ENCODE data around the gene CCDC32. TPM values are rescaled to one million over a fixed set of nuclear protein-coding genes. Genes with fewer than 3 reads are reported as not detected.

Gene CCDC32
- total and polyA plus RNA-seq, 7 donors = 9.3 to 54.9 (median 23.6) TPM

DNA sequence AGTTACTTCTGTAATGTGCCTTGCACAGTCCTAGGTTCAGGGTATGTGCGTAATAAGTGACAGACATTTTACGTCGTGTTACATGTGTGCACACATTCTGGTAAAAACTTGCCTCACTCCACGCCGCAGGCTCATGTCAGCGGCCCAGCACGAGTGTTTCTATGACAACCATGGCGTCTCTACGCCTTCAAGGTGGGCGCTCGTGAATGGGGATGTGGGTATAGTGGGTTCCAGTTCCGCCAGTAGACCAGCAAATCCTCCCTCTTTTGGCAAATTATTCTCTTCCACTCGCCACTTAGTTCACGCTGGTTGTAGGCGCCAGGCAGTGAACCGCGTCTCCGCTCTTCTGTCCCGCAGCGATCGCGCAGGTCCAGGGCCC lies 53.8 kb downstream of the CCDC32 start:
- H3K27ac ChIP-seq = peak overlapping the region; percentile 72
- intact Hi-C loops (cut with DNase I) = loop anchor here in 1 of 2 donors (10.0 kb wide), 1 partner anchor 344 kb away; no protein-coding TSS in a partner anchor
- no peaks in the 10 kb centered on the region for H3K27me3 ChIP-seq (ENCODE audit: insufficient read depth in 3 of 3, low read length in 2 of 3)
- peak; percentile 23 to 30 (median 27) for ATAC-seq
- WGBS, 3 donors = 14 to 27% (median 17%) methylated on average over 22 of the region's 22 CpGs
- peak overlapping the region; percentile 77 for H3K4me3 ChIP-seq
- H3K36me3 ChIP-seq (ENCODE audit: insufficient read depth in 1 of 2, low read depth in 1 of 2) = no peaks in the 10 kb centered on the region
- no peak for DNase-seq
- H3K4me1 ChIP-seq = peaks cover 17% of the 10 kb centered on the region
- TF ChIP-seq, protein P1, sequence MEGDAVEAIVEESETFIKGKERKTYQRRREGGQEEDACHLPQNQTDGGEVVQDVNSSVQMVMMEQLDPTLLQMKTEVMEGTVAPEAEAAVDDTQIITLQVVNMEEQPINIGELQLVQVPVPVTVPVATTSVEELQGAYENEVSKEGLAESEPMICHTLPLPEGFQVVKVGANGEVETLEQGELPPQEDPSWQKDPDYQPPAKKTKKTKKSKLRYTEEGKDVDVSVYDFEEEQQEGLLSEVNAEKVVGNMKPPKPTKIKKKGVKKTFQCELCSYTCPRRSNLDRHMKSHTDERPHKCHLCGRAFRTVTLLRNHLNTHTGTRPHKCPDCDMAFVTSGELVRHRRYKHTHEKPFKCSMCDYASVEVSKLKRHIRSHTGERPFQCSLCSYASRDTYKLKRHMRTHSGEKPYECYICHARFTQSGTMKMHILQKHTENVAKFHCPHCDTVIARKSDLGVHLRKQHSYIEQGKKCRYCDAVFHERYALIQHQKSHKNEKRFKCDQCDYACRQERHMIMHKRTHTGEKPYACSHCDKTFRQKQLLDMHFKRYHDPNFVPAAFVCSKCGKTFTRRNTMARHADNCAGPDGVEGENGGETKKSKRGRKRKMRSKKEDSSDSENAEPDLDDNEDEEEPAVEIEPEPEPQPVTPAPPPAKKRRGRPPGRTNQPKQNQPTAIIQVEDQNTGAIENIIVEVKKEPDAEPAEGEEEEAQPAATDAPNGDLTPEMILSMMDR (IDR thresholded peaks at IDR 0.05) = no peak
- no peaks in the 10 kb centered on the region for H3K9me3 ChIP-seq

- Histone ChIP-seq H3K27me3 (ENCODE audit: insufficient read depth in 3 of 3, low read length in 2 of 3) (no peaks in the 10 kb centered on the region), H3K36me3 (ENCODE audit: insufficient read depth in 1 of 2, low read depth in 1 of 2) (no peaks in the 10 kb centered on the region), H3K4me3 (no peak overlapping the region), H3K4me1 (peaks cover 17% of the 10 kb centered on the region), H3K9me3 (no peaks in the 10 kb centered on the region), H3K27ac (no peak overlapping the region)
- DNase-seq = no peak
- intact Hi-C loops (cut with DNase I) = loop anchor here in 1 of 2 donors (10.0 kb wide), 1 partner anchor 345 kb away; no protein-coding TSS in a partner anchor
- ATAC-seq = no peak
- 84 to 92% (median 90%) methylated on average over 2 of the region's 2 CpGs for WGBS, 3 donors
- TF ChIP-seq, protein P1 (IDR thresholded peaks at IDR 0.05) = no peak
These were observed 54.6 kb downstream of the CCDC32 start for GRCh38 chr15:40510201-40510600.

DNA sequence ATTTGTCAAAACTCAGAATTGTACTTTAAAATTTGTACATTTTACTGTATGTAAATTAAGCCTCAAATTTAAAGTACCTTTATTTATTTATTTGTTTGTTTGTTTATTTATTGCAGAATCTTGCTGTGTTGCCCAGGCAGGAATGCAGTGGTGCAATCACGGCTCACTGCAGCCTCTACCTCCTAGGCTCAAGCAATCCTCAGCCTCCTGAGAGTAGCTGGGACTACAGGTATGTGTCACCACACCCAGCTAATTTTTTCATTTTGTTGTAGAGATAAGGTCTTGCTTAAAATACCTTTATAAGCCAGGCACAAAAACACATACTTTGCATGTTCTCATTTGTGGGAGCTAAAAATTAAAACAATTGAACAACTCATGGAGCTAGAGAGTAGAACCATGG lies 56.6 kb downstream of the CCDC32 start:
- 96 to 100% (median 97%) methylated on average over 1 of the region's 1 CpG for WGBS, 3 donors

DNA sequence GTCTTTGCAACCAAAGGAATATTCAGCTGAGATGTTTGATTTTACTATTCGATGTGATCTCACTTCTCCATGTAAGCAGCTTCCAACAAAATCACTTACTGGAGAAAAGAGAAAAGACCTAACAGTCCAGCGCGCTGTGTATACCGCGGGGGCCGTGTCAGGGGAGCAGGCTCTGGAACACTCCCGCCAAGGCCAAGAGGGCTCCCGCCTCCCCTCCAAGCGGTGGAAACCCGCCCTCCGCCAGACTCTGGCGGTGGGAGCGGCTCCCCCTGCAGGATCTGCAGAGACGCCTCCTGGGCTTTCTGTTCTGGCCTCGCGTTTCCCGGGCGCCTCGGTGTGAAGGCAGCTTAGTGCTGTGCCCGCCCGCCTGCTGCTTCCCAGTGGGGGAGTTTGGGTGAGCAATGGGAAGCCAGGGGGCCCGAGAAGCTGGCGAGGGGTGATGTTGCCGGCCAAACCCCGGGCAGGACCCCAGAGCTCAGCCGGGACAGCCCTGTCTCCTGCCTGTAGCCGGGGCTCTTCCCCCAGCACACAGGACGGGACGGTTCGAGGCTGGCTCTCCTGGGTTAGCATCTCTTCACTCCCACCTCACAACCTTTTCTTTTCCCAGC lies 57.8 kb downstream of the CCDC32 start:
- 1 to 4% (median 2%) methylated on average over 29 to 30 of the region's 30 CpGs for WGBS, 3 donors

More for the DNA sequence above, 56.6 kb downstream of the CCDC32 start:
- no peaks in the 10 kb centered on the region for H3K9me3 ChIP-seq
- H3K4me1 ChIP-seq = peaks cover 17% of the 10 kb centered on the region
- no peak overlapping the region for H3K4me3 ChIP-seq
- no peak for ATAC-seq
- no peak for DNase-seq
- intact Hi-C loops (cut with DNase I) = loop anchor here in 1 of 2 donors (5.0 kb wide), 1 partner anchor 66 kb away; the partner anchor contains the start of gene BAHD1
- TF ChIP-seq, protein P1 (IDR thresholded peaks at IDR 0.05) = no peak
- no peak overlapping the region for H3K27ac ChIP-seq
- H3K27me3 ChIP-seq (ENCODE audit: insufficient read depth in 3 of 3, low read length in 2 of 3) = no peaks in the 10 kb centered on the region
- no peaks in the 10 kb centered on the region for H3K36me3 ChIP-seq (ENCODE audit: insufficient read depth in 1 of 2, low read depth in 1 of 2)

More for the DNA sequence above, 57.8 kb downstream of the CCDC32 start:
- ATAC-seq = peak; percentile 75 to 84 (median 81)
- DNase-seq = peak; percentile 75 to 85
- Histone ChIP-seq H3K4me1 (peaks cover 16% of the 10 kb centered on the region), H3K9me3 (no peaks in the 10 kb centered on the region), H3K4me3 (peak overlapping the region; percentile 57), H3K27me3 (ENCODE audit: insufficient read depth in 3 of 3, low read length in 2 of 3) (no peaks in the 10 kb centered on the region), H3K36me3 (ENCODE audit: insufficient read depth in 1 of 2, low read depth in 1 of 2) (no peaks in the 10 kb centered on the region), H3K27ac (peak overlapping the region; percentile 21)
- intact Hi-C loops (cut with DNase I) = loop anchor here (2.0 to 5.0 kb wide), 2 partner anchors 64 to 65 kb away; partner anchors contain the start of gene BAHD1 (in 1 of the 2)
- TF ChIP-seq, protein P1 (IDR thresholded peaks at IDR 0.05) = peak; percentile 64

Other genes with a start within 250 kb of the CCDC32 start
- gene INAFM2, start 241.3 kb downstream of the CCDC32 start, total RNA-seq = 10 to 100 TPM; 22.3 to 32.4 (median 28.9) TPM
- gene INAFM2, start 241.3 kb downstream of the CCDC32 start, polyA plus RNA-seq = 10 to 100 TPM in 1 of 3 donors, 1 to 10 TPM in 2; 5.8 to 14.5 (median 7.9) TPM
- gene CCDC9B, start 224.1 kb downstream of the CCDC32 start, total RNA-seq = 100 to 1,000 TPM in 3 of 4 donors, 10 to 100 TPM in 1; 87.0 to 161 (median 129) TPM
- 10 to 100 TPM; 14.5 to 50.5 (median 23.2) TPM for gene CCDC9B, start 224.1 kb downstream of the CCDC32 start, polyA plus RNA-seq
- not detected for gene PHGR1, start 214.0 kb downstream of the CCDC32 start, total RNA-seq
- gene PHGR1, start 214.0 kb downstream of the CCDC32 start, polyA plus RNA-seq = 1 to 10 TPM in 2 of 3 donors, under 1 TPM in 1; 0.49 to 4.8 (median 1.4) TPM
- gene DISP2, start 206.8 kb downstream of the CCDC32 start, total RNA-seq = 1 to 10 TPM in 1 of 4 donors, under 1 TPM in 3; 0.05 to 2.4 (median 0.72) TPM
- under 1 TPM; 0.42 to 0.79 (median 0.52) TPM for gene DISP2, start 206.8 kb downstream of the CCDC32 start, polyA plus RNA-seq
- 10 to 100 TPM in 2 of 4 donors, 1 to 10 TPM in 2; 7.7 to 21.3 (median 11.6) TPM for gene KNSTRN, start 182.3 kb downstream of the CCDC32 start, total RNA-seq
- gene KNSTRN, start 182.3 kb downstream of the CCDC32 start, polyA plus RNA-seq = 10 to 100 TPM; 11.5 to 21.5 (median 18.7) TPM
- gene IVD, start 159.2 kb downstream of the CCDC32 start, total RNA-seq = 100 to 1,000 TPM in 1 of 4 donors, 10 to 100 TPM in 3; 46.5 to 102 (median 61.4) TPM
- gene IVD, start 159.2 kb downstream of the CCDC32 start, polyA plus RNA-seq = 10 to 100 TPM; 27.1 to 35.6 (median 32.6) TPM
- 10 to 100 TPM; 12.5 to 15.6 (median 13.4) TPM for gene BAHD1, start 124.1 kb downstream of the CCDC32 start, total RNA-seq
- 10 to 100 TPM in 2 of 3 donors, 1 to 10 TPM in 1; 9.9 to 14.6 (median 12.3) TPM for gene BAHD1, start 124.1 kb downstream of the CCDC32 start, polyA plus RNA-seq
- 1 to 10 TPM; 3.8 to 5.3 (median 4.2) TPM for gene CHST14, start 94.1 kb downstream of the CCDC32 start, total RNA-seq
- gene CHST14, start 94.1 kb downstream of the CCDC32 start, polyA plus RNA-seq = 1 to 10 TPM; 2.5 to 4.5 (median 2.8) TPM
- 10 to 100 TPM in 3 of 4 donors, 1 to 10 TPM in 1; 8.7 to 12.5 (median 11.0) TPM for gene RPUSD2, start 4.3 kb upstream of the CCDC32 start, total RNA-seq
- 10 to 100 TPM in 2 of 3 donors, 1 to 10 TPM in 1; 9.4 to 10.9 (median 10.3) TPM for gene RPUSD2, start 4.3 kb upstream of the CCDC32 start, polyA plus RNA-seq
- under 1 TPM in 3 of 4 donors, not detected in 1; 0.04 to 0.50 (median 0.49) TPM for gene KNL1, start 29.2 kb upstream of the CCDC32 start, total RNA-seq
- gene KNL1, start 29.2 kb upstream of the CCDC32 start, polyA plus RNA-seq = under 1 TPM in 2 of 3 donors, not detected in 1; 0.03 to 0.18 TPM
- 1 to 10 TPM in 1 of 4 donors, under 1 TPM in 3; 0.41 to 1.5 (median 0.56) TPM for gene RAD51, start 130.1 kb upstream of the CCDC32 start, total RNA-seq
- under 1 TPM; 0.29 to 0.93 (median 0.90) TPM for gene RAD51, start 130.1 kb upstream of the CCDC32 start, polyA plus RNA-seq
- gene RMDN3, start 190.2 kb upstream of the CCDC32 start, total RNA-seq = 10 to 100 TPM; 17.1 to 20.1 (median 18.6) TPM
- 10 to 100 TPM; 11.1 to 30.9 (median 20.2) TPM for gene RMDN3, start 190.2 kb upstream of the CCDC32 start, polyA plus RNA-seq
- 1 to 10 TPM; 1.5 to 4.9 (median 2.9) TPM for gene GCHFR, start 199.0 kb upstream of the CCDC32 start, total RNA-seq
- gene GCHFR, start 199.0 kb upstream of the CCDC32 start, polyA plus RNA-seq = 1 to 10 TPM; 4.3 to 6.7 (median 5.0) TPM
- gene C15orf62, start 204.9 kb upstream of the CCDC32 start, total RNA-seq = not detected
- gene C15orf62, start 204.9 kb upstream of the CCDC32 start, polyA plus RNA-seq = under 1 TPM; 0.05 to 0.19 (median 0.07) TPM
- 10 to 100 TPM in 2 of 4 donors, 1 to 10 TPM in 2; 9.1 to 12.4 (median 10.8) TPM for gene ZFYVE19, start 242.0 kb upstream of the CCDC32 start, total RNA-seq
- gene ZFYVE19, start 242.0 kb upstream of the CCDC32 start, polyA plus RNA-seq = 10 to 100 TPM; 16.9 to 31.5 (median 25.4) TPM
- 10 to 100 TPM in 3 of 4 donors, 1 to 10 TPM in 1; 8.9 to 18.5 (median 13.0) TPM for gene DNAJC17, start 242.4 kb upstream of the CCDC32 start, total RNA-seq
- 10 to 100 TPM; 16.6 to 32.4 (median 32.0) TPM for gene DNAJC17, start 242.4 kb upstream of the CCDC32 start, polyA plus RNA-seq